ENCODE data around the gene ALDH3A2.

GRCh38 chr17:19641687-19642372, 6.7 kb upstream of the ALDH3A2 start:
- no peak for TF ChIP-seq REST (IDR thresholded peaks at IDR 0.05; ENCODE audit: insufficient read depth in 1 of 2, low read depth in 2 of 2, low read length in 2 of 2)
- no peak for TF ChIP-seq SIN3A (IDR thresholded peaks at IDR 0.05; ENCODE audit: borderline replicate concordance, insufficient read depth, low read length)
- TF ChIP-seq POLR2AphosphoS5 (IDR thresholded peaks at IDR 0.05; ENCODE audit: low read depth, low read length), result no peak
- no peak for TF ChIP-seq TAF1 (IDR thresholded peaks at IDR 0.05; ENCODE audit: borderline replicate concordance, insufficient read depth, low read length)
- TF ChIP-seq FOXP2 (optimal IDR thresholded peaks at IDR 0.05; ENCODE audit: borderline replicate concordance, extremely low read depth, extremely low read length, insufficient read depth), result no peak

All from PFSK-1 (cell line).